WERI-Rb-1 (cell line): ENCODE measurements around the gene DMD.

Experiments used
- DNase-seq: peaks from one replicate; pipeline ENCODE4 v3.0.0-alpha.2; 2020
- H3K27ac ChIP-seq: fragments of 250-450 bp; sonication (Bioruptor Pico); 2 replicates; pipeline ENCODE4 v1.5.1; 2020; ENCODE audit warnings: mild to moderate bottlenecking, moderate library complexity
- H3K27me3 ChIP-seq: fragments of 250-450 bp; sonication (Bioruptor Pico); 2 replicates; pipeline ENCODE4 v1.5.1; 2021; ENCODE audit warnings: mild to moderate bottlenecking, low read depth, moderate library complexity; ENCODE audit not compliant: insufficient read depth, severe bottlenecking
- H3K36me3 ChIP-seq: fragments of 250-450 bp; sonication (Bioruptor Pico); 2 replicates; pipeline ENCODE4 v1.5.1; 2020; ENCODE audit warnings: mild to moderate bottlenecking, moderate library complexity
- H3K4me3 ChIP-seq: 2 replicates; pipeline ENCODE4 v1.5.1; 2011; ENCODE audit warnings: low read depth, mild to moderate bottlenecking, control low read depth, low read length
- H3K9me3 ChIP-seq: fragments of 250-450 bp; sonication (Bioruptor Pico); 2 replicates; pipeline ENCODE4 v1.5.1; 2021; ENCODE audit warnings: mild to moderate bottlenecking, moderate library complexity; ENCODE audit not compliant: severe bottlenecking
- CTCF ChIP-seq: IDR thresholded peaks from 2 replicates; pipeline ENCODE4 v1.5.1; 2011; ENCODE audit warnings: low read depth, mild to moderate bottlenecking, control low read depth, inconsistent platforms, low read length

The DMD gene

DNA sequence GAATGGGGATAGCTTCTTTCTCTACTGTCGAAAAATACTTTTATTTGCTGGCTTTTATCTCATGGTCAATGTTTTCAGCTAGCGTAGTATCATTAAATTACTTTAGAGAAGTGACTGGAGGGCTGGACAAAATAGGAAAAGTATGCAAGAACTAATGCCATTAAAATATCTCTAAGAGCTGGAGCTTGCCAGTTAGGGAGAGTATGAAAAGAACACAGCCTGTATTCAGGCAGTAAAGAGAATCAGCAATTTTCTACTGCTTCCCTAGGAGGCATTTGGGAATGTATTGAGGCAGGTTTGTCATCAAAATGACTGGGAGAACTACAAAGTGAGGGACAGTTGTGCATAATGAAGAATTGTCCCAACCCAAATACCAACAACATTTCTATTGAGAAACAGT is 2096.5 kb downstream of the DMD start:
- Histone ChIP-seq H3K27ac (no peak overlapping the region), H3K9me3 (no peaks in the 10 kb centered on the region), H3K36me3 (no peaks in the 10 kb centered on the region), H3K27me3 (no peaks in the 10 kb centered on the region), H3K4me3 (no peak overlapping the region)
- TF ChIP-seq CTCF = no peak
- DNase-seq = no peak

- no peak for TF ChIP-seq CTCF
- H3K36me3 ChIP-seq = no peaks in the 10 kb centered on the region
These were observed 2098.9 kb downstream of the DMD start for GRCh38 chrX:31112226-31112999.

DNA sequence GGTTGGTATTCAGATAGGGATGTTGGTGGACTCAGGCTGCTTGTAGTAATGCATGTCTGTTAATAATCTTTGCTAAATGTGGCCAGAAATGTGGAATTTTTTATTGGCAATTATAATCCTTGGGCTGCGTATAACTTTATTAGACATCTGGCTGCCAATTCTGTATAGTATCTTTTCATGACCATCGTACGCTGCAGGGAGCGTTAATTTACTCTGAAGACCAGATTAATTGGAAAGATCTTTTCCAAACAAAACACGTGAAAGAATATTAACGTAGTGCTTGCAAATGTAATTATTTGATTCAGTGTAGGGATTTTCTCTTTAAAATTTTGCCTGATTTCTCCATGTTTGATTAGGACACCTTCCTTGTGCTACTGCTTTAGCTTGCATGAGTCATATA is 2100.7 kb downstream of the DMD start:
- TF ChIP-seq CTCF = no peak
- H3K36me3 ChIP-seq = no peaks in the 10 kb centered on the region
- no peaks in the 10 kb centered on the region for H3K9me3 ChIP-seq
- no peak for DNase-seq
- no peak overlapping the region for H3K27ac ChIP-seq
- no peak overlapping the region for H3K4me3 ChIP-seq
- no peaks in the 10 kb centered on the region for H3K27me3 ChIP-seq

More at GRCh38 chrX:31112226-31112999, 2098.9 kb downstream of the DMD start:
- Histone ChIP-seq H3K9me3 (no peaks in the 10 kb centered on the region), H3K27me3 (no peaks in the 10 kb centered on the region), H3K27ac (no peak overlapping the region), H3K4me3 (no peak overlapping the region)
- DNase-seq = no peak

GRCh38 chrX:31099536-31100090 is 2111.7 kb downstream of the DMD start:
- Histone ChIP-seq H3K27me3 (peaks cover 3% of the 10 kb centered on the region), H3K27ac (no peak overlapping the region), H3K9me3 (no peaks in the 10 kb centered on the region), H3K4me3 (no peak overlapping the region), H3K36me3 (no peaks in the 10 kb centered on the region)
- no peak for DNase-seq
- TF ChIP-seq CTCF = no peak

- no peak for DNase-seq
- H3K36me3 ChIP-seq = no peaks in the 10 kb centered on the region
- no peak for TF ChIP-seq CTCF
- H3K4me3 ChIP-seq = no peak overlapping the region
- peaks cover 3% of the 10 kb centered on the region for H3K27me3 ChIP-seq
- no peak overlapping the region for H3K27ac ChIP-seq
- no peaks in the 10 kb centered on the region for H3K9me3 ChIP-seq
These were observed 2113.3 kb downstream of the DMD start for GRCh38 chrX:31098079-31098478.

DNA sequence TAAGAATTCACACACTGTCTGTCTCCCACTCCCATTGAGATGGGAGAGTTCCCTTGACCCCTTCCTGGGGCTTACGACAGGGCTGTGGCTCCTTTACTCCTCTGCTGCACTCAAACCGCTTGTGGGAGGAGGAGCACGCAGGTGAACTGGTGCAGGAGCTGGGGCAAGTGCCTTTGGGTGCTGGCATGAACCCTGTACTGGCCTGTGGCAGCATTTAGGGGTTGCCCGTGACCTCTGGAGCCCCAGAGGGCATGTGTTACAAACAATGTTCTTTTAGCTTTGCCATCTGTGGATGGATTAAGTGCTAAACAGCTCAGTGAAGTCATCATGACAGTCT is 2117.7 kb downstream of the DMD start:
- Histone ChIP-seq H3K27ac (no peak overlapping the region), H3K9me3 (no peaks in the 10 kb centered on the region), H3K36me3 (no peaks in the 10 kb centered on the region), H3K4me3 (no peak overlapping the region), H3K27me3 (peaks cover 4% of the 10 kb centered on the region)
- no peak for DNase-seq
- no peak for TF ChIP-seq CTCF
